Muscle layer of duodenum (tissue), 2 donors: ENCODE data around the gene INPP5F.
A peak's percentile ranks its signal among the peaks of the same experiment; 100 is the strongest.
"Not testable (repeated sequence)": the region's sequence is repeated elsewhere in the genome, so short reads cannot be mapped to it uniquely, and the experiment has no call there.

Experiments used
- H3K27ac ChIP-seq: one replicate; pipeline ENCODE4 v1.7.0; 2013; ENCODE audit warnings: mild to moderate bottlenecking, low read length
- H3K27me3 ChIP-seq: one replicate; pipeline ENCODE4 v1.7.0; 2013; ENCODE audit warnings: low read depth, mild to moderate bottlenecking, control low read depth, low read length
- H3K36me3 ChIP-seq, 2 donors: one replicate each; pipeline ENCODE4 v1.7.0; 2013; ENCODE audit warnings: low read length in 2 of 2, control low read depth in 1 of 2, mild to moderate bottlenecking in 1 of 2; ENCODE audit not compliant: insufficient read depth in 2 of 2, control insufficient read depth in 1 of 2
- H3K4me1 ChIP-seq, 2 donors: one replicate each; pipeline ENCODE4 v1.7.0; 2013; ENCODE audit warnings: low read length in 2 of 2, mild to moderate bottlenecking in 2 of 2, control low read depth in 1 of 2, moderate library complexity in 1 of 2; ENCODE audit not compliant: insufficient read depth in 2 of 2, control insufficient read depth in 1 of 2
- H3K4me3 ChIP-seq, 2 donors: one replicate each; pipeline ENCODE4 v1.7.0; 2013; ENCODE audit warnings: low read length in 2 of 2, low read depth in 1 of 2, mild to moderate bottlenecking in 1 of 2
- H3K9me3 ChIP-seq, 2 donors: one replicate each; pipeline ENCODE4 v1.7.0; 2013; ENCODE audit warnings: low read length in 2 of 2, control low read depth in 1 of 2, mild to moderate bottlenecking in 1 of 2; ENCODE audit not compliant: control insufficient read depth in 1 of 2
- donor health status: healthy.

Gene INPP5F

DNA sequence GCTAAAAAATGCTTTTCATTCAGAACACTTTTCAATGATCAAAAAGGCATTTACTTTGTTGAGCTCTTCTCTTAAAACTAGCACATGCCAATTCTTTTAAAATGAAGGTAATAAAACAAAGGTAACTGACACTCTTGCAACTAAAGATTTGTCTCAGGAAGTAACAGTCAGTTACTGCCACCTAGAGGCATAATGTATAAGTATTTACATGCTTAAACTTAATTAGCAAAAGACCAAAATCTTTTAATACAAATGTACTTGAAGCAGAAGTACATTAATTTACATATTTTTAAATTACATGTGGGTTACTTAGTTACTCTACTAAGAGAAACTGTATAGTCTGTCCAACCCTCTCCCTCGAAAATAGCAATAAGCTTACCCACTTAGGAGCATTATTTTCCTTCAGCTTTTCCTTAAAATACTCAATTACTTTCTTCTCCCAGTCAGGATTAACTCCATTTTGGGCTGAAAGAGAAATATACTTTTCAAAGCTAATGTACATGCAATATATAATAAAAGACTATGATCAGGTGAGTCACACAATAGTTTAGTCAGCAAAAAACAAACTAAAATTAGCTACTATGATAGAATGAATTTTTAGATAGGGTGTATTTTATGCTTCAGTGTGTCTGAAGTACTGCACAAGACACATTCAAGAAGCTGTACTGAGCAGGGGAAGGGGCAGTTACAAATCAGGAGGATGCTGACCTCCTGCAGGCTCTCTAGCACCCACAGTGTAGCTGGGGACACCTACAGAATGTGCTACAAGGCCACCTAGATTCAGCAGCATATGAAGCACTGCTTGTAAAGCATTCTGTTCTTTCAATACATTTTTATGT, 133.8 kb downstream of the INPP5F start:
- H3K9me3 ChIP-seq: no peaks in the 10 kb centered on the region
- no peak overlapping the region for H3K27ac ChIP-seq
- H3K27me3 ChIP-seq: no peaks in the 10 kb centered on the region
- H3K4me1 ChIP-seq: peaks cover 0 to 11% of the 10 kb centered on the region in 2 donors
- no peak overlapping the region for H3K4me3 ChIP-seq
- H3K36me3 ChIP-seq: peaks cover 0 to 10% of the 10 kb centered on the region in 2 donors

DNA sequence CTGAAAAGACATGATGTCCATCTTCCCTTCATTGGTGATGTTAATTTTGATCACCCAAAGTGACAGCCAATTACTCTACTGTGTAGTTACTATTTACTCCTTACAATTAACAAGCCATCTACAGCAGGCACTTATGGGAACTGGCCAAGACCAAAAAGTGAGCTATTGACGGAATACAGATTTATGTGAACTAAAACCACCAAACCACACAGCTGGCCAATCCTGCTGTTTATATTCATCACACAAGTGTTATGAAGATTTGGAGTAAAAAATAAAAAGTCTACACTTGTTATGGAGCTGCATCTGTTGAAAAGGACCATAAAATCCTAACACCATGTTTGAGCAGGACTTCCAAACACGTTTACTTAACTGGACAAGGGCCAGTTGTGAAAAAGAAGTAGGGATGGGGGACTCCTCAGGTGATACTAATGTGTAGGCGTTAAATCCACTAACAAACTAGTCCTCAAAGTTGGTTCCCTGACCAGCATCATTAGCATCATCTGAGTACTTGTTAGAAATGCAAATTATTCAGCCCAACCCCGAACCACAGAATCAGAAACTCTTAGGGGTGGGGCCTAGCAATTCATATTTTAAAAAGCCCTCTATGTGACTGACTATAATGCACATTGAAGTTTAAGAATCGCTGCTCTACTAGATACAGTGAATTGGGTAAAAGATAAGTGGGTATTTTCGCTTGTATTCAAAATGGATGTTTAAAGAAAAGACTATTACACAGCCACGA, 135.2 kb downstream of the INPP5F start:
- Histone ChIP-seq H3K27me3 (no peaks in the 10 kb centered on the region), H3K27ac (no peak overlapping the region), H3K36me3 (peaks cover 0 to 9% of the 10 kb centered on the region in 2 donors), H3K4me1 (peaks cover 0 to 11% of the 10 kb centered on the region in 2 donors), H3K4me3 (no peak overlapping the region), H3K9me3 (no peaks in the 10 kb centered on the region)

DNA sequence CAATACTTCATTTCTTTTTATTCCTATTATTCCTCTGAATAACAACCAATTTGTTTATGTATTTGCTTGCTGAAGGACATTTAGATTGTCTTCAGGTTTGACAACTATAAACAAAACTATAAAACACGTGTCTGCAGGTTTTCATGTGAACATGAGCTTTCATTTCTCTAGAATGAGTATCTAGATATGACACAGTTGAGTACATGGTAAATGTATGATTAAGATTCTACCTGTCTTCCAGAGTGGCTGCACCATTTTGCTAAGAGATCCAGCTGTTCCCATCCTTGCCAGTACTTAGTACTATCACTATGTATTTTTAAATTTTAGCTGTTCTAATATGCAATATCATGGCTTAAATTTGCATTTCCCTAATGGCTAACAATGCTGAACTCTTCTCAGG, 136.7 kb downstream of the INPP5F start:
- Histone ChIP-seq H3K4me3 (no peak overlapping the region), H3K9me3 (no peaks in the 10 kb centered on the region), H3K4me1 (peaks cover 0 to 11% of the 10 kb centered on the region in 2 donors), H3K27me3 (no peaks in the 10 kb centered on the region), H3K27ac (no peak overlapping the region), H3K36me3 (no peaks in the 10 kb centered on the region)

DNA sequence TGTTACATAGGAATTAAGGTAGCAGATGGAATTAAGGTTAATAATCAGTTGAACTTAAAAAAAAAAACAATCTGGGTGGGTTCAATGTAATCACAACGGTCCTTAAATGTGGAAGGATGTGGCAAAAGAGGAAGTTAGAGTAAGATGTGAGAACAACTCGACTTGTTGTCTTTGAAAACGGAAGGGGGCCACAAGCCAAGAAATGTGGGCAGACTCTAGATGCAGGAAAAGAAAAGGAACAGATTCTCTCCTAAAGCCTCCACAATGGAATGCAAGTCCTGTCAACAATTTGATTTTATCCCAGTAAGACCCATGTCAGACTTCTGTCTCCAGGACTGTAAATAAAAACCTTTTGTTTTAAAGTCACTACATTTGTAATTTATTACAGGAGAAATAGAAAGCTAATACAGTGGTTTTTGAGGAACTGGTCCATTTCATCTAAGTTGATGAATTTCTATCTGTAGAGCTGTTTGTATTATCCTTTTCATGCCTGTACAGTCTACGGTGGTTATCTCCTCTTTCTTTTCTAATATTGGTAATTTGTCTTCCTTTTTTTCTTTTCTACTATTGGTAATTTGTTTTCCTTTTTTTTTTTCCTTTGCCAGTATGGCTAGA, 138.2 kb downstream of the INPP5F start:
- Histone ChIP-seq H3K36me3 (no peaks in the 10 kb centered on the region), H3K27me3 (no peaks in the 10 kb centered on the region), H3K4me3 (no peak overlapping the region), H3K4me1 (peaks cover 0 to 6% of the 10 kb centered on the region in 2 donors), H3K27ac (no peak overlapping the region), H3K9me3 (no peaks in the 10 kb centered on the region)

DNA sequence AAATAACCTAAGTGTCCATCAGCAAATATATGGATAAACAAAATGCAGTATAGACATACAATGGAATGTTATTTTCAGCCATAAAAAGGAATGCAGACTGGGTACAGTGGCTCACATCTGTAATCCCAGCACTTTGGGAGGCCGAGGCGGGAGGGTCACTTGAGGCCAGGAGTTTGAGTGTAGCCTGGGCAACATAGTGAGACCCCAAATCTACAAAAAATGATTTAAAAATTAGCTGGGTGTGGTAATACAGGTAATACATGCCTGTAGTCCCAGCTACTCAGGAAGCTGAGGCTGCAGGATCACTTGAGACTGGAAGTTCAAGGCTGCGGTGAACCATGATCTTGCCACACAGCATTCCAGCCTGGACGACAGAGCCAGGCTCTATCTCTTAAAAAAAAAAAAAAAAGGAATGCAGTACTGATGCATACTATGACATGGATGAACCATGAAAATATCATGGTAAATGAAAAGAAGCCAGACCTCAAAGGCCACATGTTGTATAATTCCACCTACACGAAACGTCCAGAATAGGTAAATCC, 139.9 kb downstream of the INPP5F start:
- H3K4me1 ChIP-seq: peaks cover 0 to 10% of the 10 kb centered on the region in 2 donors
- no peak overlapping the region for H3K27ac ChIP-seq
- no peaks in the 10 kb centered on the region for H3K36me3 ChIP-seq
- H3K9me3 ChIP-seq: no peaks in the 10 kb centered on the region
- H3K27me3 ChIP-seq: no peaks in the 10 kb centered on the region
- no peak overlapping the region for H3K4me3 ChIP-seq

DNA sequence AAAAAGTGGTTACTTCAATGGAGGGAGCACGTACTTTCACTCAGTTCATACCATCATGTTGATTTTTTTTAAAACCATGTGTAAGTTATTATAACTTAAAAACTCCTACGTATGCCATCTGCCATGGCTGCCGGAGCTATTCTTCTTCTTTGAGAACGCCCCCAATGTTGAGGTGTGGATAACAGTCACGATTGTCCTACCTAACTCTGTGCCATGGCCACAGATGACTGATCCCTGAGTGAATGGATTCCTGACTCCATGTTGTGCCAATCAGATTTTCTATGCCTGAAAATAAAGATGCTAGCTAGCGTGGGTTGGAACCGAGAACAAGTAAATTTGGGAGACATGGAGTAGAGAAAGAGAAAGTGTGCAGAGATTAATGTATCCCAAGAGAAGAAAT, 141.5 kb downstream of the INPP5F start:
- Histone ChIP-seq H3K9me3 (no peaks in the 10 kb centered on the region), H3K36me3 (no peaks in the 10 kb centered on the region), H3K4me3 (no peak overlapping the region), H3K4me1 (peaks cover 7 to 18% of the 10 kb centered on the region in 2 donors), H3K27ac (no peak overlapping the region), H3K27me3 (no peaks in the 10 kb centered on the region)

DNA sequence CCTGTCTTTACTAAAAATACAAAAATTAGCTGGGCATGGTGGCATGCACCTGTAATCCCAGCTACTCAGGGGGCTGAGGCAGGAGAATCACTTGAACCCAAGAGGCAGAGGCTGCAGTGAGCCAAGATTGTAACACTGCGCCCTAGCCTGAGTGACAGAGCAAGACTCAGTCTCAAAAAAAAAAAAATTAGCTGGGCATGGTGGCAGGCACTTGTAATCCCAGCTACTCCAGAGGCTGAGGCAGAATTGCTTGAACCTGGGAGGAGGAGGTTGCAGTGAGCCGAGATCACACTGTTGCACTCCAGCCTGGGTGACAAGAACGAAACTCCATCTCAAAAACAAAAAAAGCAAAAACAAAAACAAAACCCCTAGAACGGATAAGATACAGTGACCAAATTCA, 143.5 kb downstream of the INPP5F start:
- not testable (repeated sequence) for H3K36me3 ChIP-seq
- peaks cover 15 to 23% of the 10 kb centered on the region in 2 donors for H3K4me1 ChIP-seq

DNA sequence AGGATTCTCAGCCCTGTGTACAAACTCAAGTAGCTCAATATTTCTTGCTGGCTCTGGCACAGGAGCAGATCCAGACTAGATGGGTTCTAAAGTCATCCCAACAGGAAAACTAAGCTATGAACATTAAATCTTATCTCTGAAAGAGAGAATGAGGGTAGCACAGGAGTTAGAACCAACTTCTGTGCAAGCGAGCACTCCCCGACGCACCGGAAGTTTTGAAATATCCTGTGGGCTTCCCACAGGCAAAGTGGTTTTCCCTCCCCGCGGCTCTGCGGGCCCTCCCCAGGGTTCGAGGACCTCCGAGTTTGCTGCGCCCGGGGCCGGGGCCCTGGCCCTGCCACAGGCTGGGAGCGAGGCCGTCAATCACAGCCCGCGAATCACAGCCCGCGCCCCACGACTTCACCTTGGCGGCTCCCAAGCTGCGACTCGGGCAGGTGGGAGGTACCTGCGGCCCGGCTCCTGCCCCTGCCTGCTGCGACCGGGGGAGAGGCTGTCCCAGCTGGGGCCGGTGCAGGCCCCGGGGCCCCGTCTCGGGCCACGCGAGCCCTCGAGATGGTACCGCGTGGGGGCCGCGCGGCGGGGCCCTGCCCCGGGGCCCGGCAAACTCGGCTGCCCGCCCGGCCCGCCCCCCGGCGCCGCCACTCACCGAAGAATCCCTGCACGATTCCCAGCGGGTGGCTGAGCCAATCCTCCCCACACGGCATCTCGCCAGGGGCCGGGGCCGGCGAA, 146.2 kb downstream of the INPP5F start:
- H3K27ac ChIP-seq: peak overlapping the region; percentile 57
- H3K9me3 ChIP-seq: no peaks in the 10 kb centered on the region
- peaks cover 15 to 23% of the 10 kb centered on the region in 2 donors for H3K4me1 ChIP-seq
- no peaks in the 10 kb centered on the region for H3K36me3 ChIP-seq
- no peaks in the 10 kb centered on the region for H3K27me3 ChIP-seq
- H3K4me3 ChIP-seq: peak overlapping the region; percentile 80 to 82

More for the DNA sequence above, 143.5 kb downstream of the INPP5F start:
- not testable (repeated sequence) for H3K4me3 ChIP-seq, H3K27me3 ChIP-seq, H3K27ac ChIP-seq, H3K9me3 ChIP-seq

DNA sequence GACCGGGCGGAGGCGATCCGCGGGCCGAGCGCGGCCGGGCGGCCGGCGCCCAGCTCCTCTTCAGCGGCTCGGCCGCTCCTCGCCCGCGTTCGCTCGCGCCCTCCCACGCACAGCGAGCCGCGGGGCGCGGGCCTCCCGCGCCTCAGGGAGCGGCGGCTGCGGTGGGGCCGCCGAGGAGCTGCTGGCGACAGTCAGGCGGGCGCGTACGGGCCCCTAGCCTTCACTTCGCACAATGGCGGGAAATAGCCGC, 146.7 kb downstream of the INPP5F start, which contains the start of gene MCMBP:
TSS of gene MCMBP (minus strand) at position 234 of the 250 bp plus-strand sequence. CDS start 259 bp downstream, outside the sequence.
- peaks cover 15 to 23% of the 10 kb centered on the region in 2 donors for H3K4me1 ChIP-seq
- no peaks in the 10 kb centered on the region for H3K27me3 ChIP-seq
- no peaks in the 10 kb centered on the region for H3K9me3 ChIP-seq
- peak within 1 kb of the TSS; percentile 80 to 92 for H3K4me3 ChIP-seq
- H3K36me3 ChIP-seq: no peaks in the 10 kb centered on the region
- peak within 1 kb of the TSS; percentile 90 for H3K27ac ChIP-seq

DNA sequence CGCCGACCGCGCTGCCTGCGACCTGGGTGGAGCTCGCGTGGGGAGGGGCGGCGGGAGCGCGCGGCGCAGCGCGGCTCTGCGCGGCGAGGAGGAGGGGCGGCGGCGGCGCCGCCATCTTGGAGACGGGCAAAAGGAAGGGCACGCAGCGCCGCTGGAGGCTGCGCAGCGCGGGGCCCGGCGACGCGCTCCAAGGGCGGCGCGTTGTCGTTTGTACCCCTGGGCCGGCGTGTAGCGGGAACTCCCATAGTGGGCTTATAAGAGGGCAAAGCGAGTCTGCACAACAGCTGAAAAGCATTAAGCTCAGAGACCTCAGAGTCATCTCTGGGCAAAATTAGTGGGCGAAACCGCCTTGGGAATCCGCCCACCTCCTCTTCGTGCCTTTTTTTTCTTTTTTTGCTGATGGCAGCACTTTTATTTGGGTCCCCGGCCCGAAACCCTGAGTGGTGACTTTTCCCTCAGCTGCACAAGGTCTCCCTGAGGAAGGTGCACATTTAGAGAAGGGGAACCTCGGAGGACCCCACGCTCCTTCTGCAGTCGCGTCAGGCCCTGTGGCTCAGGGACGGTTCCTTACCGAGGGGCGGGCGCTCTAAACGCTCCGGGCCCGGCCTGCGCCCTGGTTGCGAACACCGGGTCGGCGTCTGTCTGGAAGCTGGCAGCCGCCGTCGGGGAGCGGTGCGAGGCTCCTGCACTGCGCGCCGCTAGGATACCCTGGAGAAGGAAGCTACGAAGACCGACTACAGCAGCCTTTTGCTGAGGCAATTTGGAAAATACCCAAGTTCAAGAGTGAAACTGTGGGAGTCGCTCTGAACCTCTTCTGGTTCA, 147.2 kb downstream of the INPP5F start:
- H3K4me3 ChIP-seq: peak overlapping the region; percentile 80 to 92
- H3K36me3 ChIP-seq: no peaks in the 10 kb centered on the region
- no peaks in the 10 kb centered on the region for H3K9me3 ChIP-seq
- H3K4me1 ChIP-seq: peaks cover 15 to 23% of the 10 kb centered on the region in 2 donors
- no peaks in the 10 kb centered on the region for H3K27me3 ChIP-seq
- peak overlapping the region; percentile 90 for H3K27ac ChIP-seq
